Fibroblast of skin of scalp (primary cell): ENCODE results near the gene RRAD.
A peak's percentile ranks its signal among the peaks of the same experiment; 100 is the strongest.
"Not testable (repeated sequence)": the region's sequence is repeated elsewhere in the genome, so short reads cannot be mapped to it uniquely, and the experiment has no call there.

Experiments
- DNase-seq: peaks from one replicate; pipeline ENCODE4 v3.0.0-alpha.2; 2013

Gene RRAD

GRCh38 chr16:66950971-66951790, 25.8 kb upstream of the RRAD start:
- DNase-seq, result no peak

- DNase-seq, result no peak
These were observed 25.1 kb upstream of the RRAD start for GRCh38 chr16:66950437-66950836.

GRCh38 chr16:66949472-66949871, 24.1 kb upstream of the RRAD start:
- DNase-seq, result no peak

- no peak for DNase-seq
These were observed 23.5 kb upstream of the RRAD start for GRCh38 chr16:66948837-66949225.

- DNase-seq, result no peak
These were observed 22.9 kb upstream of the RRAD start for GRCh38 chr16:66948134-66948836.

DNA sequence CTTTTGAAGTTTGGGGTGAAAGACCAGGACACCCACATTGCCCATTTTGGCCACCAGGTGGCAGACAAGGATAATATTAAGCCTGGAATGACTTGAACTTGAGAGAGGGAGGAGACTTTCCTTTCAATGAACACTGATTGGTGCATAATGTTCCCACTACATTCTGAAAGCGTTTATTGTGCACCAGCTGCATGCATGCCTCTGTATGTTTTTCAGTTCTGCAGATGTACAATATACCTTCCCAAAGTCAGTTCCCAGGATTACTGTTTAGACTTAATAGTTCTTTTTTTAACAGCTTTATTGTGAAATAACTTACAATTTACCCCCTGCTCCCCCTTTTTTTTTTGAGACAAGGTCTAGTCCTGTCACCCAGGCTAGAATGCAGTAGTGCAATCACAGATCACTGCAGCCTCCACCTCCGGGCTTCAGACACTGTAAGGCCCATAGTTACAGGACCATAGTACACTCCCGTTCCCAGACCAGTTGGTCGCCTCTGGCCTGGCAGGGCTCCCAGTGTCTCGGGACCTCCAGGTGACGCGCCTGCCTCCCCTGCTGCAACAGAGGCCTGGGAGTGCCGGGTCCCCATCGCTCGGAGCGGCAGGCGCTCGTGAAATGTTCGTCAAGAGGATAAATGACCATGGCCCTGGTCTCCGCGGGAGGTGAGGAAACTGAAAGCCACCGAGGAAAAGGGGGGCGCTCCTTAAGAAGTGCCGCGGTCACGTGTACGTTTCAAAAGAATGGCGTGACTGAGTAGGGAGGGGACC, 22.1 kb upstream of the RRAD start:
- DNase-seq, result peak; percentile 78

GRCh38 chr16:66946974-66947301, 21.6 kb upstream of the RRAD start:
- DNase-seq, result no peak

- DNase-seq, result no peak
These were observed 21.2 kb upstream of the RRAD start for GRCh38 chr16:66946541-66946940.

GRCh38 chr16:66945939-66946338, 20.6 kb upstream of the RRAD start:
- DNase-seq, result no peak

DNA sequence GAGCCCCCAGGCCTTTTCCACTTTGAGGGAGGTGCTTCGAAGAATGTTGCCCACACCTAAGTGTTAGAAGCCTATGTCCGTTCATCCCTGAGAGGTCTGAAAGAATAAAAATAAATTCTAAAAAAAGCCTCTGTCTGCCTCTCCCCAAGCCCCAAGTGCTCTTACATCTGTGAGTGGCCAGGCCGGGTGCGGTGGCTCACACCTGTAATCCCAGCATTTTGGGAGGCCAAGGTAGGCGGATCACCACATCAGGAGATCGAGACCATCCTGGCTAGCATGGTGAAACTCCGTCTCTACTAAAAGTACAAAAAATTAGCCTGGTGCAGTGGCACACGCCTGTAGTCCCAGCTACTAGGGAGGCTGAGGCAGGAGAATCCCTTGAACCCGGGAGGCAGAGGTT, 19.6 kb upstream of the RRAD start:
- not testable (repeated sequence) for DNase-seq

DNA sequence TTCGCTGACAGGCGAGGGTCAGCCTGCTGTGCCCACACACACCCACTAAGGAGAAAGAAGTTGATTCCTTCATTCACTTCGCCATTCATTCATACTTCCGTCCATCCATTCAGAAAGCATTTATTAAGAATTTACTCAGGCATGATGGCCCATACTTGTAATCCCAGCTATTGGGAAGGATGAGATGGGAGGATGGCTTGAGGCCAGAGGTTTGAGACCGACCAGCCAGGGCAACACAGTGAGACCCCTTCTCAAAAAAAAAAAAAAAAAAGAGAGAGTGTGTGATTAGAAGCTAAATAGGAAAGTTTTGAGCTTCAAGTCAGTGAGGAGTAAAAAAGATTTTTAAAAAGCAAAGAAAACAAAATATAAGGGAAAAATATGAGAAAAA, 18.7 kb upstream of the RRAD start:
- DNase-seq, result no peak

DNA sequence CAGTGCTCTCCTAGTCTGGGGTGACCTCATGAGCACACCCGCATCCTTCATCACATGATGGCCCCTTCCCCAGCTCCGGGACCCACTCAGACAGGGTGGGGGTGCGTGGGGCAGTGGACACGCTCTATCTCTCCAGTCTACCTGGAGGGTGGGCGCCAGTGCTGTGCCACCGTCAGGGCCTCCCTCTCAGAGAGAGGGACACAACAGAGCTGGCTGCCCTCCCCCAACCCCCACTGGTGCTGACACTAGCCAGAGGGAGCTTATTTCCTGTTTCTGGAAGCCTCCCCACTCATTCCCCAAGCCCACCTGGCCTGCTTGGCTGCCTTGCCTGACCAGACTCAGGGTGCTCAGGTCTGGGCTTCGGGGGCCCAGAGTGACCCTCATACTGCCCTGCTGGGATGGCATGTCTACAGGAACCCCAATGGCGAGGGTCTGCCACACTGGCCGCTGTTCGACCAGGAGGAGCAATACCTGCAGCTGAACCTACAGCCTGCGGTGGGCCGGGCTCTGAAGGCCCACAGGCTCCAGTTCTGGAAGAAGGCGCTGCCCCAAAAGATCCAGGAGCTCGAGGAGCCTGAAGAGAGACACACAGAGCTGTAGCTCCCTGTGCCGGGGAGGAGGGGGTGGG, 18.2 kb upstream of the RRAD start:
- no peak for DNase-seq

GRCh38 chr16:66942981-66943380, 17.6 kb upstream of the RRAD start:
- DNase-seq, result no peak

DNA sequence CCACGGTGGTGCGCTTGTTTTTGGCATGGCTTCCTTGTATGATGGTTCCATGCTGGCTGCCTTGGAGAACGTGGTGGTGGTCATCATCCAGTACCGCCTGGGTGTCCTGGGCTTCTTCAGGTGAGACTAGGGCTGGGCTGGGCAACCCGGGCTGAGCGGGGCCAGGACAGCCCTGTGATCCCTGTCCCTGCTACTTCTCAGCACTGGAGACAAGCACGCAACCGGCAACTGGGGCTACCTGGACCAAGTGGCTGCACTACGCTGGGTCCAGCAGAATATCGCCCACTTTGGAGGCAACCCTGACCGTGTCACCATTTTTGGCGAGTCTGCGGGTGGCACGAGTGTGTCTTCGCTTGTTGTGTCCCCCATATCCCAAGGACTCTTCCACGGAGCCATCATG, 14.9 kb upstream of the RRAD start:
- no peak for DNase-seq

- no peak for DNase-seq
These were observed 14.0 kb upstream of the RRAD start for GRCh38 chr16:66939366-66939765.

DNA sequence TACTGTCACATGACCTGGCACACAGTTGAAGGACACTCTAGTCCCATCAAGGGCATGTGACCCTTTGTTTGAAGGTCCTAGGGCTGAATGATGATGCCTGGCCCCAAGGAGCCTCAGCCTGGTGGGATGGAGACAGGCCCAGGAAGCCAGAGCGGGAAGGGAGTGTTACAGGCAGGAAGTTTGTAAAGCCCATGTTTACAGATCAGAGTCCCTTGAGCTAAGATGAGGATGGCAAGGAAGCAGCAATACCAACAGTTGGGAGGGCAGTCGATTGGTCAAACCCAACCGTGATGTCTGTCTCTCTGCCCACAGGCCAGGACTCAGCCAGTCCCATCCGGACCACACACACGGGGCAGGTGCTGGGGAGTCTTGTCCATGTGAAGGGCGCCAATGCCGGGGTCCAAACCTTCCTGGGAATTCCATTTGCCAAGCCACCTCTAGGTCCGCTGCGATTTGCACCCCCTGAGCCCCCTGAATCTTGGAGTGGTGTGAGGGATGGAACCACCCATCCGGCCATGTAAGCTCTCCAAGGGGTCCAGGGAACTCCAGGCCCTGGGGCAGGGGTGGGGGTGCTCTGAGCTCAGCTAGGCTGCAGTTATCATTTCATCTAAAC, 12.5 kb upstream of the RRAD start:
- DNase-seq, result no peak

GRCh38 chr16:66936889-66937554, 11.7 kb upstream of the RRAD start:
- DNase-seq, result no peak

DNA sequence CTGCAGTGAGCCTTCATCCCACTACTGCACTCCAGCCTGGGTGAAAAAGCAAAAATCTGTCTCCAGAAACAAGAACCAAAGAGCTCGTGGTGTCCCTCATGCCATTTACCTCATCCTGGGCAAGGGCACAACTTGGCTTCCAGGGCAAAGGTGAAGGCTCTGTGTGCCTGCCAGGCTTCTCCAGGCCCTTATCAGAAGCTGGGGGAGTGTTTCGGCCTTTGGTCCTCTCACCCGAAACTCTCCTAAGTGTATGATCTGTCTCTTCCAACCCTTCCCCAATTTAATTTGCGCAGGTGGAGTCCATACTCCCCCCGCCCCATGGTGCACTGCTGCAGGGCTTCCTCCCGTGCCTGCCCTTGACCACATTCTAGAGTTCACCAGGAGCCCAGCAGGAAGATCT, 11.1 kb upstream of the RRAD start:
- DNase-seq, result no peak

DNA sequence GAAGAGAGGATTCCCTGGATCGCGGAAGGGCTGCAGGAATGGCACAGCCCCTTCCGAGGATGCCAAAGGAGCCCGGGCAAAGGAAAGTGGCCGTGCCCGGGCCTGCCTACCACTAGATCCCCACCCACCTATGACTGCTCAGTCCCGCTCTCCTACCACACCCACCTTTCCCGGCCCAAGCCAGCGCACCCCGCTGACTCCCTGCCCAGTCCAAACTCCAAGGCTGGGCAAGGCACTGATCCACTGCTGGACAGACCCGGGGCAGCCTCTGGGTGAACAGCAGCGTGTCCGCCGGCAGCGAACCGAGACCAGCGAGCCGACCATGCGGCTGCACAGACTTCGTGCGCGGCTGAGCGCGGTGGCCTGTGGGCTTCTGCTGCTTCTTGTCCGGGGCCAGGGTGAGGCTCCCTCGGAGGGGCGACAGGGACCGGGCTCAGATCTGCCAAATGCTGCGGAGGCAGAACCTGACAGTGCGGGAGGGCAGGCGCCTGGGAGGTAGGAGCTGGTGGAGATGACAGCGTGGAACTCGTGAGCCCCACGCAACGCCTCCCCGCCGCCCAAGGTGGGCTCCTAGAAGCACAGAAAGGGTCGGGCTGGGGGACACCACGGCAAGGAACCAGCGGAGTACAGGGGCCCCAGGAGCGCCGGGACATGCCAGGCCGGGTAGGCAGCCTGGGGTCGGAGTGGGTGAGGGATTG, 10.1 kb upstream of the RRAD start, which contains the start of gene CES2:
TSS of gene CES2 (plus strand) at position 203 of the 698 bp plus-strand sequence. CDS start at position 323, 120 bp downstream.
- DNase-seq, result no peak

GRCh38 chr16:66934839-66935313, 9.5 kb upstream of the RRAD start:
- not testable (repeated sequence) for DNase-seq
